Astrocyte (in vitro differentiated cells and primary cell): ENCODE results near the gene C19orf33. TPM values are rescaled to one million over a fixed set of nuclear protein-coding genes. Genes with fewer than 3 reads are reported as not detected.

Experiments used
- DNase-seq: peaks from one replicate; pipeline ENCODE4 v3.0.0-alpha.2; 2010; ENCODE audit warnings: low read depth
- FAIRE-seq: peaks from 2 replicates; lab custom pipeline; 2011; peaks lifted over from hg19 to GRCh38; lab: Jason Lieb, UNC
- H2AFZ ChIP-seq: 2 replicates; pipeline ENCODE4 v1.6.0; 2012; ENCODE audit warnings: low read depth, low read length, inconsistent platforms
- H3K27ac ChIP-seq: 2 replicates; pipeline ENCODE4 v1.5.1; 2011; ENCODE audit warnings: low read depth, low read length, inconsistent platforms
- H3K27me3 ChIP-seq: 2 replicates; pipeline ENCODE4 v1.6.0; 2011; ENCODE audit warnings: low read length, inconsistent platforms; ENCODE audit not compliant: insufficient read depth
- H3K36me3 ChIP-seq: 2 replicates; pipeline ENCODE4 v1.5.1; 2011; ENCODE audit warnings: low read length, inconsistent platforms; ENCODE audit not compliant: insufficient read depth
- H3K4me1 ChIP-seq: 2 replicates; pipeline ENCODE4 v1.5.1; 2011; ENCODE audit warnings: low read length, inconsistent platforms; ENCODE audit not compliant: insufficient read depth
- H3K4me2 ChIP-seq: 2 replicates; pipeline ENCODE4 v1.6.0; 2012; ENCODE audit warnings: low read length, inconsistent platforms
- H3K4me3 ChIP-seq: 2 replicates; pipeline ENCODE4 v1.5.1; 2011; ENCODE audit warnings: low read depth, mild to moderate bottlenecking, low read length, inconsistent platforms; ENCODE audit not compliant: insufficient read depth
- H3K79me2 ChIP-seq: 2 replicates; pipeline ENCODE4 v1.6.0; 2012; ENCODE audit warnings: mild to moderate bottlenecking, low read length, inconsistent platforms; ENCODE audit not compliant: insufficient read depth
- H3K9ac ChIP-seq: 2 replicates; pipeline ENCODE4 v1.6.0; 2012; ENCODE audit warnings: mild to moderate bottlenecking, low read length, inconsistent platforms
- H3K9me3 ChIP-seq: 2 replicates; pipeline ENCODE4 v1.5.1; 2012; ENCODE audit warnings: low read depth, mild to moderate bottlenecking, low read length, inconsistent platforms; ENCODE audit not compliant: insufficient read depth
- H4K20me1 ChIP-seq: 2 replicates; pipeline ENCODE4 v1.6.0; 2012; ENCODE audit warnings: low read length, inconsistent platforms; ENCODE audit not compliant: insufficient read depth
- H3K27ac Mint-ChIP-seq: one replicate; pipeline ENCODE4 v1.8.0; 2021; ENCODE audit warnings: mild to moderate bottlenecking, mixed read lengths; ENCODE audit not compliant: unreplicated experiment
- H3K27me3 Mint-ChIP-seq: one replicate; pipeline ENCODE4 v1.8.0; 2021; ENCODE audit warnings: low read depth, mixed read lengths; ENCODE audit not compliant: unreplicated experiment
- H3K36me3 Mint-ChIP-seq: one replicate; pipeline ENCODE4 v1.8.0; 2021; ENCODE audit warnings: low read depth, mixed read lengths; ENCODE audit not compliant: unreplicated experiment
- H3K4me1 Mint-ChIP-seq: one replicate; pipeline ENCODE4 v1.8.0; 2021; ENCODE audit warnings: low read depth, mixed read lengths; ENCODE audit not compliant: unreplicated experiment
- H3K4me3 Mint-ChIP-seq: one replicate; pipeline ENCODE4 v1.8.0; 2021; ENCODE audit warnings: mild to moderate bottlenecking, moderate library complexity, mixed read lengths; ENCODE audit not compliant: unreplicated experiment
- H3K9me3 Mint-ChIP-seq: one replicate; pipeline ENCODE4 v1.8.0; 2021; ENCODE audit warnings: mild to moderate bottlenecking, mixed read lengths; ENCODE audit not compliant: unreplicated experiment
- EZH2 ChIP-seq: IDR thresholded peaks from 2 replicates; pipeline ENCODE4 v1.6.1; 2012; ENCODE audit warnings: mild to moderate bottlenecking, low read length, inconsistent platforms; ENCODE audit not compliant: insufficient read depth
- total RNA-seq: library from RNA; stranded (reverse); gene quantifications from 2 replicates; pipeline ENCODE4 v1.2.1, GENCODE V29; 2021
- TF ChIP-seq, protein P1 (sequence below): IDR thresholded peaks from 2 replicates; pipeline ENCODE4 v1.5.1; 2011; ENCODE audit warnings: low read depth, mild to moderate bottlenecking, inconsistent platforms, low read length, moderate library complexity; ENCODE audit not compliant: insufficient read depth

C19orf33 gene
- total RNA-seq, 1 donor from 2014 or later = 5.8 TPM

GRCh38 chr19:38333245-38333644, 29.2 kb downstream of the C19orf33 start:
- no peak for FAIRE-seq

DNA sequence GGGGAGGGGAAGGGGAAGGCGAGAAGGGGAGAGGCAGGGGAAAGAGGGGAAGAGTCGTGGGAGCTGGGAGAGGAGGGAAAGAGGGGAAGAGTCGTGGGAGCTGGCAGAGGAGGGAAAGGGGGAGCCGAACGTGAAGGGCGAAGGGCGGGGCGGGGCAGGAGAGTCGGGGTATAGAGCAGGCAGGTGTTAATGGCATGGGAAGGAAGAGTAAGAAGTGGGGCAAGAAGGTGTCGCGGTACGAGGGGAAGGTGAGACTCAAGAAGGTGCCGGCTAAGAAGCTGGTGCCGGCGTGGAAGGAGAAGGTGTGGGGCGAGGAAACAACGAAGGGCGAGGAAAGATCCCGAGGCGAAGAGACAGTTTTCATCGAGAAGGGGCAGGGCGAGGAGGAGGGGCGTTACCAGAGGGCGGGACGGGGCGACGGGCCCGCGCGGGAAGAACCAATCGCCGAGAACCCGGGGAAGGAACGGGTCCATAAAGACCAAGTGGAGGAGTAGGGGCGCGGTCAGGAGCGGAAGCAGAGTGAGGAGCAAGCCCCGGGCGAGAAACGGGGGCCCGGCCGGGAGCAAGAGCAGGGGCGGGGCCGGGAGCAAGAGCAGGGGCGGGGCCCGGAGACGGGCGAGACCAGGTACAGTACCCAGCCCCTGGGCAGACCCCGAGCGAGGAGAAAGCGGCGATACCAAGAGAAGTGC, 32.0 kb downstream of the C19orf33 start:
- no peaks in the 10 kb centered on the region for H3K79me2 ChIP-seq
- no peaks in the 10 kb centered on the region for H3K9me3 ChIP-seq
- H2AFZ ChIP-seq = peak overlapping the region; percentile 99
- H3K36me3 ChIP-seq = no peaks in the 10 kb centered on the region
- peaks cover 4% of the 10 kb centered on the region for H3K4me1 ChIP-seq
- H3K4me3 ChIP-seq = peak overlapping the region; percentile 83
- no peaks in the 10 kb centered on the region for H3K27me3 Mint-ChIP-seq
- TF ChIP-seq, protein P1, sequence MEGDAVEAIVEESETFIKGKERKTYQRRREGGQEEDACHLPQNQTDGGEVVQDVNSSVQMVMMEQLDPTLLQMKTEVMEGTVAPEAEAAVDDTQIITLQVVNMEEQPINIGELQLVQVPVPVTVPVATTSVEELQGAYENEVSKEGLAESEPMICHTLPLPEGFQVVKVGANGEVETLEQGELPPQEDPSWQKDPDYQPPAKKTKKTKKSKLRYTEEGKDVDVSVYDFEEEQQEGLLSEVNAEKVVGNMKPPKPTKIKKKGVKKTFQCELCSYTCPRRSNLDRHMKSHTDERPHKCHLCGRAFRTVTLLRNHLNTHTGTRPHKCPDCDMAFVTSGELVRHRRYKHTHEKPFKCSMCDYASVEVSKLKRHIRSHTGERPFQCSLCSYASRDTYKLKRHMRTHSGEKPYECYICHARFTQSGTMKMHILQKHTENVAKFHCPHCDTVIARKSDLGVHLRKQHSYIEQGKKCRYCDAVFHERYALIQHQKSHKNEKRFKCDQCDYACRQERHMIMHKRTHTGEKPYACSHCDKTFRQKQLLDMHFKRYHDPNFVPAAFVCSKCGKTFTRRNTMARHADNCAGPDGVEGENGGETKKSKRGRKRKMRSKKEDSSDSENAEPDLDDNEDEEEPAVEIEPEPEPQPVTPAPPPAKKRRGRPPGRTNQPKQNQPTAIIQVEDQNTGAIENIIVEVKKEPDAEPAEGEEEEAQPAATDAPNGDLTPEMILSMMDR = no peak
- no peak for TF ChIP-seq EZH2
- FAIRE-seq (no peak), DNase-seq (peak; percentile 87)
- H3K4me1 Mint-ChIP-seq = peaks cover 4% of the 10 kb centered on the region
- peak overlapping the region; percentile 100 for H3K4me2 ChIP-seq
- H3K36me3 Mint-ChIP-seq = peaks cover 5% of the 10 kb centered on the region
- H3K4me3 Mint-ChIP-seq = peak overlapping the region; percentile 88
- peak overlapping the region; percentile 89 for H3K27ac Mint-ChIP-seq
- peak overlapping the region; percentile 54 for H3K27ac ChIP-seq
- no peaks in the 10 kb centered on the region for H3K27me3 ChIP-seq
- peak overlapping the region; percentile 82 for H3K9ac ChIP-seq
- H4K20me1 ChIP-seq = no peaks in the 10 kb centered on the region
- H3K9me3 Mint-ChIP-seq = no peaks in the 10 kb centered on the region

More at GRCh38 chr19:38333245-38333644, 29.2 kb downstream of the C19orf33 start:
- Histone ChIP-seq H3K9ac (no peak overlapping the region), H3K27me3 (no peaks in the 10 kb centered on the region), H2AFZ (no peak overlapping the region), H3K27ac (no peak overlapping the region), H3K79me2 (no peaks in the 10 kb centered on the region), H3K36me3 (no peaks in the 10 kb centered on the region), H3K4me1 (peaks cover 4% of the 10 kb centered on the region), H4K20me1 (no peaks in the 10 kb centered on the region), H3K4me2 (no peak overlapping the region), H3K9me3 (no peaks in the 10 kb centered on the region), H3K4me3 (no peak overlapping the region)
- TF ChIP-seq, protein P1 = no peak
- TF ChIP-seq EZH2 = no peak
- H3K4me1 Mint-ChIP-seq = no peaks in the 10 kb centered on the region
- H3K27me3 Mint-ChIP-seq = peaks cover 2% of the 10 kb centered on the region
- no peak for DNase-seq
- no peaks in the 10 kb centered on the region for H3K9me3 Mint-ChIP-seq
- peaks cover 3% of the 10 kb centered on the region for H3K36me3 Mint-ChIP-seq
- H3K4me3 Mint-ChIP-seq = no peak overlapping the region
- H3K27ac Mint-ChIP-seq = no peak overlapping the region
